ENCODE data around the gene AMH.

DNA sequence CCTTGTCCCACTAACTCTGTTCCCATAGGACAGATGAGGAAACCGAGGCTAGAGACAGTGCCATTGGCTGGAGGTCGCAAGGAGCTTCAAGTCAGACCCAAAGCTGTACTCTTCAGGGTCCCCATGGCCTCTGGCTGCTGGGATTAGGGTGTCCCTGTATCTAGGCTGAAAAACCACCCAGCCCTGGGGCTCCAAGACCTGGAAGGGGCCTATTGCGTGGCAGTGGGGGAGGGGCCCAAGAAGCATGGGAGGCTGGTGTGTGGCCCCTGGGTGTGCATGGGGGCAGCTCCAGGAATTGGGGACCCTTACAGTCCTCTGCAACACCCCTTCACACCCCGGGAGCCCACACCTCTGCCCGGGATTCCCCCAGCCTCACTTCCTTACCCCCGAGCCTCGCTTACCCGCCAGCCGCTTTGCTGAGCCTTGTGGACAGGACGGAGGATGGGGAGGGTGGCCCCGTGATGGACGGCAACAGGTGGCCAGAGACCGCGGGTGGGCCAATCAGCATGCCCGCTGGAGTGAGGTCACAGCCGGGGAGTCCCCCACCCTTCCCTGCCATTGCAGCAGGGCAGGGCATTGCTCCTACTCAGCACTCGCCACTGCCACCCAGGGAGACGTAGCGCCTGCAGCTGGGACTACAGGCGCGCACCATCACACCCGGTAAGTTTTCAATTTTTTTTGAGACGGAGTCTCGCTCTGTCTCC is 7.0 kb downstream of the AMH start, which contains the start of gene JSRP1:
- TF ChIP-seq POLR2A (IDR thresholded peaks at IDR 0.05): no peak
- TF ChIP-seq, protein P1, sequence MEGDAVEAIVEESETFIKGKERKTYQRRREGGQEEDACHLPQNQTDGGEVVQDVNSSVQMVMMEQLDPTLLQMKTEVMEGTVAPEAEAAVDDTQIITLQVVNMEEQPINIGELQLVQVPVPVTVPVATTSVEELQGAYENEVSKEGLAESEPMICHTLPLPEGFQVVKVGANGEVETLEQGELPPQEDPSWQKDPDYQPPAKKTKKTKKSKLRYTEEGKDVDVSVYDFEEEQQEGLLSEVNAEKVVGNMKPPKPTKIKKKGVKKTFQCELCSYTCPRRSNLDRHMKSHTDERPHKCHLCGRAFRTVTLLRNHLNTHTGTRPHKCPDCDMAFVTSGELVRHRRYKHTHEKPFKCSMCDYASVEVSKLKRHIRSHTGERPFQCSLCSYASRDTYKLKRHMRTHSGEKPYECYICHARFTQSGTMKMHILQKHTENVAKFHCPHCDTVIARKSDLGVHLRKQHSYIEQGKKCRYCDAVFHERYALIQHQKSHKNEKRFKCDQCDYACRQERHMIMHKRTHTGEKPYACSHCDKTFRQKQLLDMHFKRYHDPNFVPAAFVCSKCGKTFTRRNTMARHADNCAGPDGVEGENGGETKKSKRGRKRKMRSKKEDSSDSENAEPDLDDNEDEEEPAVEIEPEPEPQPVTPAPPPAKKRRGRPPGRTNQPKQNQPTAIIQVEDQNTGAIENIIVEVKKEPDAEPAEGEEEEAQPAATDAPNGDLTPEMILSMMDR (IDR thresholded peaks at IDR 0.05): no peak

All from ovary (tissue), 3 donors.